HL-60 (cell line): ENCODE data around the gene TBXAS1.

Experiments
- DNase-seq, 2 experiments: peaks; one replicate each; pipeline ENCODE4 v3.0.0-alpha.2; 2010 to 2020; ENCODE audit warnings: low read depth in 1 of 2, low spot score in 1 of 2
- H3K27ac ChIP-seq: fragments of 250-450 bp; sonication (Bioruptor Pico); replicated peaks from 2 replicates; pipeline ENCODE4 v1.5.1; 2020; ENCODE audit warnings: mild to moderate bottlenecking, moderate library complexity
- H3K27me3 ChIP-seq: fragments of 250-450 bp; sonication (Bioruptor Pico); 2 replicates; pipeline ENCODE4 v1.5.1; 2021; ENCODE audit warnings: mild to moderate bottlenecking, moderate library complexity; ENCODE audit not compliant: insufficient read depth, poor library complexity, severe bottlenecking
- H3K4me3 ChIP-seq: replicated peaks from 2 replicates; pipeline ENCODE4 v1.5.1; 2011; ENCODE audit warnings: mild to moderate bottlenecking, control low read depth, low read length; ENCODE audit not compliant: insufficient read depth
- CTCF ChIP-seq: IDR thresholded peaks from one replicate; pipeline ENCODE4 v1.5.1; 2011; ENCODE audit warnings: low read length, control low read depth, inconsistent platforms; ENCODE audit not compliant: insufficient read depth
- GABPA ChIP-seq: IDR thresholded peaks from 2 replicates; pipeline ENCODE4 v1.6.1; 2012; ENCODE audit warnings: low read depth
- POLR2AphosphoS5 ChIP-seq: IDR thresholded peaks from 2 replicates; pipeline ENCODE4 v1.6.1; 2012; ENCODE audit warnings: low read depth
- REST ChIP-seq: IDR thresholded peaks from 2 replicates; pipeline ENCODE4 v1.6.1; 2012; ENCODE audit warnings: low read depth; ENCODE audit not compliant: insufficient replicate concordance
- SPI1 ChIP-seq: IDR thresholded peaks from 2 replicates; pipeline ENCODE4 v1.6.1; 2012; ENCODE audit warnings: low read depth, mild to moderate bottlenecking, borderline replicate concordance

The TBXAS1 gene

GRCh38 chr7:139897422-139898090, 68.5 kb downstream of the TBXAS1 start:
- Histone ChIP-seq H3K4me3 (no peak overlapping the region), H3K27me3 (no peaks in the 10 kb centered on the region), H3K27ac (no peak overlapping the region)
- DNase-seq = no peak
- TF ChIP-seq REST = no peak
- TF ChIP-seq SPI1 = no peak
- TF ChIP-seq POLR2AphosphoS5 = no peak
- no peak for TF ChIP-seq CTCF
- no peak for TF ChIP-seq GABPA

- no peaks in the 10 kb centered on the region for H3K27me3 ChIP-seq
- H3K27ac ChIP-seq = no peak overlapping the region
- DNase-seq = peak in 1 of 2 experiments; percentile 50
- no peak for TF ChIP-seq POLR2AphosphoS5
- no peak for TF ChIP-seq CTCF
- TF ChIP-seq REST = no peak
- no peak for TF ChIP-seq GABPA
- no peak overlapping the region for H3K4me3 ChIP-seq
Measured at GRCh38 chr7:139898483-139898882, 69.4 kb downstream of the TBXAS1 start.

GRCh38 chr7:139899328-139899955, 70.4 kb downstream of the TBXAS1 start:
- H3K27ac ChIP-seq = no peak overlapping the region

More at GRCh38 chr7:139899328-139899955, 70.4 kb downstream of the TBXAS1 start:
- no peak for DNase-seq
- no peak overlapping the region for H3K4me3 ChIP-seq
- TF ChIP-seq SPI1 (no peak), CTCF (no peak), REST (no peak), GABPA (no peak), POLR2AphosphoS5 (no peak)
- no peaks in the 10 kb centered on the region for H3K27me3 ChIP-seq
